ENCODE data around the gene WNT16. TPM values are rescaled to one million over a fixed set of nuclear protein-coding genes. Genes with fewer than 3 reads are reported as not detected.

WNT16 gene
- total RNA-seq, 1 donor from 2014 or later = not detected

DNA sequence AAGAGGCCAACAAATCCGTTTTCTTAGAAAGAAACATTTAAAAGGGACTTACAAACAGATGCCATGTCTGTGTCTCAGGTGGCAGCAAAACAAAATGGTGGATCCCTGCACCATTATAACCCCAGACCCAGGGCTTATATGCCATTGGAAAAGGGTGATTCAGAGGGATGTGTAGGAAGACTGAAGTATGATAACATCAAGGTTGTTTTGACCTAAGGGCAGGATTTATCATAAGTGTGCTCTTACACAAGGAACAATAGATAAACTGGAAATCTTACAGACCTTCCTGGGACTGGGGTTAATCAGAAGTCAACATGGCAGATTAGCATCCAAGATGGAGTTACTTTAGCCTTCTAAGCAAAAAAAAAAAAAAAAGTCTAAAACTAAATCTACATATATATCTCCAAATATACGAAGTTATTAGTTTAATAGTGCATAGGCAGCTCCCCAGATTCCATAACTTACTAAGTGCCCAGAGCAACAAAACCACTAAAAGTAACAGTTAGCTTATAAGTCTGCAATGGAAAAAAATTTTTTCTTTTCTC, 34.3 kb upstream of the WNT16 start:
- TF ChIP-seq, protein P1, sequence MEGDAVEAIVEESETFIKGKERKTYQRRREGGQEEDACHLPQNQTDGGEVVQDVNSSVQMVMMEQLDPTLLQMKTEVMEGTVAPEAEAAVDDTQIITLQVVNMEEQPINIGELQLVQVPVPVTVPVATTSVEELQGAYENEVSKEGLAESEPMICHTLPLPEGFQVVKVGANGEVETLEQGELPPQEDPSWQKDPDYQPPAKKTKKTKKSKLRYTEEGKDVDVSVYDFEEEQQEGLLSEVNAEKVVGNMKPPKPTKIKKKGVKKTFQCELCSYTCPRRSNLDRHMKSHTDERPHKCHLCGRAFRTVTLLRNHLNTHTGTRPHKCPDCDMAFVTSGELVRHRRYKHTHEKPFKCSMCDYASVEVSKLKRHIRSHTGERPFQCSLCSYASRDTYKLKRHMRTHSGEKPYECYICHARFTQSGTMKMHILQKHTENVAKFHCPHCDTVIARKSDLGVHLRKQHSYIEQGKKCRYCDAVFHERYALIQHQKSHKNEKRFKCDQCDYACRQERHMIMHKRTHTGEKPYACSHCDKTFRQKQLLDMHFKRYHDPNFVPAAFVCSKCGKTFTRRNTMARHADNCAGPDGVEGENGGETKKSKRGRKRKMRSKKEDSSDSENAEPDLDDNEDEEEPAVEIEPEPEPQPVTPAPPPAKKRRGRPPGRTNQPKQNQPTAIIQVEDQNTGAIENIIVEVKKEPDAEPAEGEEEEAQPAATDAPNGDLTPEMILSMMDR (conservative IDR thresholded peaks at IDR 0.05) = no peak
- H3K4me1 Mint-ChIP-seq = no peaks in the 10 kb centered on the region
- H3K4me3 Mint-ChIP-seq = no peak overlapping the region
- H3K27me3 Mint-ChIP-seq (ENCODE audit: low read depth) = no peaks in the 10 kb centered on the region
- DNase-seq (ENCODE audit: low read depth, low spot score) = no peak
- H3K27ac Mint-ChIP-seq (ENCODE audit: unreplicated experiment) = no peak overlapping the region
- H3K36me3 Mint-ChIP-seq (ENCODE audit: low read depth) = no peaks in the 10 kb centered on the region
- peaks cover 5% of the 10 kb centered on the region for H3K9me3 Mint-ChIP-seq

DNA sequence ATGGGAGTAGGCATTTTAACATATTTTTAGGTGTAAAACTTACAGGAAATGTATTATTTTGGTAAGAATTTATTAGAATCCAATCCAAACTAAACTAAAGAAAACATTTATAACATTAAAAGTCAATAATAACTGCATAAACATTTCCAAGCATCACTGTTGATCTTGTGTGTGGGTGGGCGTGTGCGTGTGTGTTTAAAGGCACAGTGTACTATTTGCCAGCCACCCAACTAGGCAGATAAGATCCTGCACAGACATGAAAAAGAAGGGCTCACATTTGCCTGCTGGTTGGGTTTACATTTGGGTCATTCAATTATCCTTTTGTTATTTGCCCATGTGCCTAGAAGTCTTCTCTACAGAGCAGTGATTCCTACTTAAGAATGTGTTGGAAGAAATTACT, 31.0 kb upstream of the WNT16 start:
- H3K27me3 Mint-ChIP-seq (ENCODE audit: low read depth) = no peaks in the 10 kb centered on the region
- TF ChIP-seq, protein P1 (conservative IDR thresholded peaks at IDR 0.05) = no peak
- H3K36me3 Mint-ChIP-seq (ENCODE audit: low read depth) = no peaks in the 10 kb centered on the region
- no peaks in the 10 kb centered on the region for H3K9me3 Mint-ChIP-seq
- no peaks in the 10 kb centered on the region for H3K4me1 Mint-ChIP-seq
- H3K4me3 Mint-ChIP-seq = no peak overlapping the region
- no peak for DNase-seq (ENCODE audit: low read depth, low spot score)
- H3K27ac Mint-ChIP-seq (ENCODE audit: unreplicated experiment) = no peak overlapping the region

DNA sequence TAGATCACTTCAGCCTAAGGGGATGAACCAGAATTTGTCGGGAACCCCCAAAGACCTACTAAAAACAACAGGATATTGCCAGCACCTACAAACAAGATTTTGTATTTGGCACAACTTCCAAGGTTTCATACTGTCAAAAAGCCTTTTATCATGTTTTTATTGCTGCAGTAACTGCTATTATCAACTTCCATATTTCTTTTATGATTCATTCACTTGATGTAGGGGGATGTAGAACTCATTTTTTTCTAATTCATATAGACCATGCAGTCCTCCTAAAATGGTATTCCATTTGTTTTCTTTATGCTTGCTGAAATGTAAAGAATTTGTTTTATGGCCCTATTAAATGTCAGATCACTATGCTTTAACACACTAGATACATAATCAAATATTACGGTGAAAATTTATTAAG, 30.0 kb upstream of the WNT16 start:
- TF ChIP-seq, protein P1 (conservative IDR thresholded peaks at IDR 0.05) = no peak
- no peaks in the 10 kb centered on the region for H3K4me1 Mint-ChIP-seq
- H3K27me3 Mint-ChIP-seq (ENCODE audit: low read depth) = no peaks in the 10 kb centered on the region
- DNase-seq (ENCODE audit: low read depth, low spot score) = no peak
- no peaks in the 10 kb centered on the region for H3K36me3 Mint-ChIP-seq (ENCODE audit: low read depth)
- H3K4me3 Mint-ChIP-seq = no peak overlapping the region
- H3K27ac Mint-ChIP-seq (ENCODE audit: unreplicated experiment) = no peak overlapping the region
- H3K9me3 Mint-ChIP-seq = no peaks in the 10 kb centered on the region

DNA sequence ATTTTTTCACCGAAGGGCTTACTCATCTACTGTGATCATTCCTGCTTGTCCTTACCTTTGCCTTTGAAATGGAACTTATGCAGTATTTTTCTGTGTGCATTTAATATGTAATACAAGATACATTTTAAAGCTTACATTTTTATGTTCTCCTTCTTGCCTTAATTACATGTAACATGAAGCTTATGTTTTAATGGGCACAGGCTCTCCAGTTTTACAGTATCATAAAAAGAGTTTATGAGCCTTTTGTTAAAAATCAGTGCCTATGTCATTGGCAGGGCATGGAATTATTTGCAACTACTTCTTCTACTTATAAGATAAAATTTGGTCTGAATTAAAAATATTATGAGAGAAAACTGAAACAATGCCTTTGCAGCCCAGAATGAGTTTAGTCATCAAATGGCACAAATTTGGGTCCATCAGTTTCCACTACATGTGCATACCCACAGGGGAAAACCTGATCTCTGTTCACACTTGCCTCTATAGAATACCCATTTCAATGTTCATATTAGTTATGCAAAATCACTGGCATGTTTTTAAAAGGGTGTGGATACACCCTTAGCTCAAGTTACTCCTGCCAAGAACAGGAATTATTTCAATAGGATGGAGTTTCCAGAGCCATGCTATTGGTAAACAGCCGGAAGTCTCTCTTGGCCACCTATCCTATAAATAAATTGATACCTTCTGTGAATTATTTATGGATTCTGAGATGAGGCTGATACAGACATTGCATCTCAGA, 27.9 kb upstream of the WNT16 start:
- Mint-ChIP-seq H3K36me3 (ENCODE audit: low read depth) (no peaks in the 10 kb centered on the region), H3K4me3 (no peak overlapping the region), H3K27ac (ENCODE audit: unreplicated experiment) (no peak overlapping the region), H3K9me3 (no peaks in the 10 kb centered on the region), H3K4me1 (no peaks in the 10 kb centered on the region), H3K27me3 (ENCODE audit: low read depth) (no peaks in the 10 kb centered on the region)
- DNase-seq (ENCODE audit: low read depth, low spot score) = no peak
- TF ChIP-seq, protein P1 (conservative IDR thresholded peaks at IDR 0.05) = no peak

DNA sequence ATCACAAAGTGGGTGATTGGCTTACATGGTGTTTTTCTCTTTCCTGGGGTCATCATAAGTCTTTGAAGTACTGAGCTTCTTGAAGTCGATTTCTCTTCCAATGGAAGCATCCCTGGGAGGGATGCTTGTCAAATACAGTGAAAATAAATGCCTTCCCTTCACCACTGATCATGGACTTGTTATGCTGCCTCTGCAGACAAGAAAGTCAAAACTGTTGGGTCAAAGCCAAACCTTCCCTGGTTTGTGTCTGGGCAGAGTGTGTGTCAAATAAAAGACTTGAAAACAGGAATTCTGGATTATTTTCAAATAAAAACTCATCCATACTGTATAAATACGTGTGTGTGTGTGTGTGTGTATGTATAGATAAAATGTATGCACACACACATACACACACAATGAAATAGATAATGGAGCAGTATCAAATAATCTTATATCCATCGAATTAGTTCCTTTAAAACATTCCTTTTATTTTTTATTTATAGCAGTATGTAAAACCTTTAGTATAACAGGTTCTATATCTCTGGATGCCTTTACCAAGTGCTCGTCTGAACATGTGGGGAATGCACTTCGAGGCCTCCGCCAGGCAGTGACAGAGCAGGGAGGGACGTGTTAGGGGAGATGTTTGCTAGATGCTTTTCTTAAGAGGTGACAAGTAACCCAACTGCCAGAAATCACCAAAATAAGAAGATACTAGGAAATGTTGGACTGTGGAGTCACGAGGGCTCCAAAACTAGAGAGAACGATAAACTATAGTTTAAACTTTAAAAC, 27.2 kb upstream of the WNT16 start:
- Mint-ChIP-seq H3K4me1 (peaks cover 4% of the 10 kb centered on the region), H3K27me3 (ENCODE audit: low read depth) (no peaks in the 10 kb centered on the region), H3K36me3 (ENCODE audit: low read depth) (no peaks in the 10 kb centered on the region), H3K4me3 (no peak overlapping the region), H3K27ac (ENCODE audit: unreplicated experiment) (no peak overlapping the region), H3K9me3 (no peaks in the 10 kb centered on the region)
- no peak for DNase-seq (ENCODE audit: low read depth, low spot score)
- TF ChIP-seq, protein P1 (conservative IDR thresholded peaks at IDR 0.05) = no peak
